ENCODE results near the gene KCNQ1.

The KCNQ1 gene

DNA sequence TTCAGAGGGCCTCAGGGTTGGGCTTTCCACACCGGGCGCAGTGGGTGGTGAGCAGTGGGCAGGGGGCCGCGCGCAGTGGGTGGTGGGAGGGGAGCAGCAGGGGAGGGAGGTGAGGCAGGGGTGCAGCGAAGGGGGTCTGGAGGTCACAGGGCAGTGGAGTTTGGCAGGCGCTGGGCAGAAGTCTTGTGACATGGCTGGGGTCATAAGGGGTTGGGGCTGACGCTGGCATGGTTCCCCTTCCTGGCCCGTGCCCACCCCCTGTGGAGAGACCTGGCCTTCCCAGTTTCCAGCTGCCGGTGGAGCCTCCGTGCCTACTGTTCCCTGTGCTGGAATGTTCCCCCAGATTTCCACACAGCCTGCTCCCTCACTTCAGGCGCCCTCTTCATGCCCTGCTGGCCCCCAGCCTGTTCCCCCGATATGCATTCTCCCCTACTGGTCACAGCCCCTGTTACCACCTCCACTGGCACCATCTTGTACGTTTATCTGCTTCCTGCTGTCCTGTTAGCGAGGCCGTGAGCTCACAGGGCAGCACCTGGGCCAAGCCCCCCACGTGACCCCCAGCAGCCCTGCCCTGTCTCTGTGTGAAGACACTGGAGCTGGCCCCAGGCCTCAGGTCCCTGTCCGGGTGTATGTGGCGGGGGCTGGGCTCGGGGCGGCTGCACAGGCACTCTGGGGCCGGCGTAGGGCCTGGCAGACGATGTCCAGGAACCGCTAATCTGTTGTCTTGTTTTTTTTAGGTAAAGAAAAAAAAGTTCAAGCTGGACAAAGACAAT lies 143.4 kb downstream of the KCNQ1 start:
- TF ChIP-seq, protein P1, sequence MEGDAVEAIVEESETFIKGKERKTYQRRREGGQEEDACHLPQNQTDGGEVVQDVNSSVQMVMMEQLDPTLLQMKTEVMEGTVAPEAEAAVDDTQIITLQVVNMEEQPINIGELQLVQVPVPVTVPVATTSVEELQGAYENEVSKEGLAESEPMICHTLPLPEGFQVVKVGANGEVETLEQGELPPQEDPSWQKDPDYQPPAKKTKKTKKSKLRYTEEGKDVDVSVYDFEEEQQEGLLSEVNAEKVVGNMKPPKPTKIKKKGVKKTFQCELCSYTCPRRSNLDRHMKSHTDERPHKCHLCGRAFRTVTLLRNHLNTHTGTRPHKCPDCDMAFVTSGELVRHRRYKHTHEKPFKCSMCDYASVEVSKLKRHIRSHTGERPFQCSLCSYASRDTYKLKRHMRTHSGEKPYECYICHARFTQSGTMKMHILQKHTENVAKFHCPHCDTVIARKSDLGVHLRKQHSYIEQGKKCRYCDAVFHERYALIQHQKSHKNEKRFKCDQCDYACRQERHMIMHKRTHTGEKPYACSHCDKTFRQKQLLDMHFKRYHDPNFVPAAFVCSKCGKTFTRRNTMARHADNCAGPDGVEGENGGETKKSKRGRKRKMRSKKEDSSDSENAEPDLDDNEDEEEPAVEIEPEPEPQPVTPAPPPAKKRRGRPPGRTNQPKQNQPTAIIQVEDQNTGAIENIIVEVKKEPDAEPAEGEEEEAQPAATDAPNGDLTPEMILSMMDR (IDR thresholded peaks at IDR 0.05; ENCODE audit: control insufficient read depth, insufficient read depth, low read depth, low read length, missing control alignments) = no peak
- DNase-seq (ENCODE audit: low read depth) = no peak
- H3K4me3 ChIP-seq (ENCODE audit: control insufficient read depth, low read depth, low read length) = no peak overlapping the region

DNA sequence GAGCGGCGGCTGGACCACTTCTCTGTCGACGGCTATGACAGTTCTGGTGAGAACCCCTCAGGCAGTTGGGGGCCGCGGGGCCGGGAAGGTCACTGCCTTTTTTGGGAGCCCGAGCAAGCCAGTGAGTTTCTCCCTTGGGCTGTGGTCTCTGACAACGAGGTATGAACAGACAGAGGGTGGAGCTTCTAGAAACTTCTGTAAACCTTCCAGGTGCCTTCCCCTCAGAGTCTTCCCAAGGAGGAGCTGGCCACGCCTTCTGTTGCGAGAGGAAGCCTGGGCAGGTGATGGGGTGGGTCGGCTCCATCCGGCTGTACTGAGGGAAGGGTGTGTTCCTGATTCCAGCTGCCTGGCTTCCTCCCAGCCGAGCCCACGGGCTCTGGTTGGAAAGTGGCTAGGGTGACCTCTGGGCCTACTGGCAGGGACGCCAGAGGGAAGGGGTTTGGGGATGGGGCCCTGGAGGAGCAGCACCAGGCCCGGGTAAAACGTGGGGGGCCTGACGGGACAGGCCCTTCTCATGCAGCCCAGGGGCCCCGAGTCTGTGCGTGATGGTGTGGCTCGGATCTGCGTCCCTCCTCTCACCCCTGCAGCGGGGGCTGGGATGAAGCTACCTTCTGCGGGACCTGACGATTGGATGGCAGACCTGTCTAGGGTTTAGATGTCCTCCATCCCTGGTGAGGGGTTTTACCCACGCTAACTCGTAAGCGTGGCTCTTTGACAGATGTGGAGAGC lies 144.2 kb downstream of the KCNQ1 start:
- no peak for DNase-seq (ENCODE audit: low read depth)
- TF ChIP-seq, protein P1 (IDR thresholded peaks at IDR 0.05; ENCODE audit: control insufficient read depth, insufficient read depth, low read depth, low read length, missing control alignments) = no peak
- H3K4me3 ChIP-seq (ENCODE audit: control insufficient read depth, low read depth, low read length) = no peak overlapping the region

DNA sequence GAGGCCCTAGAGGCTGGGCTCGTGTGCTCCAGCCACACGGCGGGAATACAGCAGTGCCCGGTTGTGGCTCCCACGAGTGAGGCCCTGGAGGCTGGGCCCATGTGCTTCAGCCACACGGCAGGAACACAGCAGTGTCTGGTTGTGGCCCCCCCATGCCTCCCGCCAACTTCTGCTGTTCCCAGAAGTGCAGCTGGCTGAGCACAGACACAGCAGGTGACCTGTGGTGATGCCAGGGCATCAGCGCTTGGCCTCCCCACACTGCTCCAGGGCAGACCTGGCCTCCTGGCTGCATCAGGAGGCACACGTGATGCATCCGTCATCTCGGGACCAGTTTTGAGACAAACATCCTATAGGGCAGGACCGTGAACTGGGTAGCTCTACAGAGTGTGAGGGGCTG lies 144.7 kb downstream of the KCNQ1 start:
- DNase-seq (ENCODE audit: low read depth) = no peak
- TF ChIP-seq, protein P1 (IDR thresholded peaks at IDR 0.05; ENCODE audit: control insufficient read depth, insufficient read depth, low read depth, low read length, missing control alignments) = no peak
- no peak overlapping the region for H3K4me3 ChIP-seq (ENCODE audit: control insufficient read depth, low read depth, low read length)

DNA sequence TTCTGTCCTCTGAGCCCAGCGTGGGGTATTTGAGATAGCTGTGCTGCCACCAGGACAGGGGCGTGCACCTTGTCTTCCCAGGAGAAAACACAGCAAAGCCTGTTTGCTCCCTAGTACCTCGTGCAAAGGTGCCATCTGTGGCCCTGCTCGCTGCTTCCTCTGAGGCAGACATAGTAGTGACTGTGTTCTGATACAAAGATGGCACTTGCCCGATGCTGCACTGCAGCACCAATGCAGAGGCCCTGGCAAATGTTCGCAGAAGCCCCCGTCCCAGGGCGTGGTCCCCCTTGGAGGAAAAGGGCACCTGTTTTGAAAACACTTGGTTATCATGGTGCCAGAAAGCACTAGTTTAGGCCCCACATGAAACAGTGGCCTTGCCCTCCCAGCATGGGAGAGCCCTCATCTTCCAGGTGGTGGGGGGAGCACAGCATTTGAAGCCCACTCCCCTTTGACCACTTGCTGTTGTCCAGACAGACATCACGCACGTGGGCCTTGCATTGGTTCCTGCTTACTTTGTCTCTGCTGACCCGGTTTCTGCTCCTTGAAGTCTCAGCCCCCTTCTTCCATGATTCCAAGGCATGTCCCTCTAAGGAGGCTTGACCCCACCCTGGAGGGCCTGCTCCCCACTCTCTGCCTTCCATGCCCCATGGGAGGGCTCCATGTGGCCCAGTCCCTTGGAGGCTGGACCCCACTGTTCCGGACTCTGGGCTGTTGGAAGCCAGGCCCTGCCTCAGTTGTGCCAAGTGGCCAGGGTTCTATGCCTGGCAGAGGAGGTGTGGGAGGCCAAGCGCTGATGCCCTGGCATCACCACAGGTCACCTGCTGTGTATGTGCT lies 145.5 kb downstream of the KCNQ1 start:
- H3K4me3 ChIP-seq (ENCODE audit: control insufficient read depth, low read depth, low read length) = no peak overlapping the region
- no peak for DNase-seq (ENCODE audit: low read depth)
- TF ChIP-seq, protein P1 (IDR thresholded peaks at IDR 0.05; ENCODE audit: control insufficient read depth, insufficient read depth, low read depth, low read length, missing control alignments) = no peak

DNA sequence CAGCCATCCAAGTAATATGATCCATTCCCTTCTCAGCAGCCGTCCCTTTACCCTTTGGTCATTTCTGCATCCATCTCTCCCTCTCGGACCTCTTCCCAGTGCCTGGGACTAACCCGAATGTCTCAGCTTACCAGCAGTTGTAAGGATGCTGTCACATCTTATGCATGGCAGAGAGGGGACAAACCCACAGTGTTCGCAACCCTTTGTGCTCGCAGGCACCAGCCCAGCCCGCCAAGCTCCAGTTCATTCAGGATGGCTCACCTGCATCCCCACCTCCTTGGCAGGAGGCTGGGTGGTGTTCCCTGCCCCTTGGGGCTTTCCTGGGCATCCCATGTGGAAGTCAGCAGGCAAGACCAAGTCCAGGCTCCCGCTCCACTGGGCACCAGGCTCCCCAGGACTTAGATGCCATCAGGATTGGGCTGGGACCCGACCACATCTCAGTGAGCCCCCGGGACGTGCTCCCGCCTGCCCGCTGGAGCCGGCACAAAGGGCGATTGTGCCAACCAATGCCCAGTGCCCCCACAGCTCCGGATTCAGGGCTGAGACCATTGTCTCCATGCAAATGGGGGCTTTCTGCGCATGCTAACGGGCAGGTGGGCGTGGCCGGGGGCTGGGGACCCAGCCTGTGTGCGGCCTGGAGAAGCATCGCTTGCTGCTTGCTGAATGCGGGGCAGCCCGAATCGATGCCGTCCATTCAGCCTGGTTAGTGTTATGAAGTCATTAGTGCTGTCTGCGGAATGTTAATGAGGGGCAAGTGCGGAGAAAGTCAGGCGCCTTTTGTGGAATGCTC lies 146.4 kb downstream of the KCNQ1 start:
- TF ChIP-seq, protein P1 (IDR thresholded peaks at IDR 0.05; ENCODE audit: control insufficient read depth, insufficient read depth, low read depth, low read length, missing control alignments) = no peak
- H3K4me3 ChIP-seq (ENCODE audit: control insufficient read depth, low read depth, low read length) = no peak overlapping the region
- DNase-seq (ENCODE audit: low read depth) = no peak

DNA sequence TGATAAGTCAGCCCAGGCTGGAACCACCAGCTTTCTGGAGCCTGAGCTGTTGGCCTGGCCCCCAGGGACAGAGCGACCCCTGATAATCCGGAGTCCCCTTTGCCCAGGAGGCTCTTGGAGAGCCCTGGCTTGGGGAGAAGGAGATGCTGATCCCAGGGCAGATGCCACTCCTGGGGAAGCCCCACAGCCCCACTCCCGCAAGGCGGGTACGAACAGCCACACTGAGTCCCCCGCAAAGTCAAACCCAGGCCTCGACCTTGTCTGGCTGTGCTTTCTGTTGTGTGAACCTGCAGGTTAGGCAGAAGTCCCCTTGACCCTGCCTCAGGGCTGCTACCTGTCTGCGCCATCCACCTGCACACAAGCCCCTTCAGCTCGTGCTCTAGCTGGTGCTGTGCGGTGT lies 147.0 kb downstream of the KCNQ1 start:
- no peak overlapping the region for H3K4me3 ChIP-seq (ENCODE audit: control insufficient read depth, low read depth, low read length)
- TF ChIP-seq, protein P1 (IDR thresholded peaks at IDR 0.05; ENCODE audit: control insufficient read depth, insufficient read depth, low read depth, low read length, missing control alignments) = no peak
- DNase-seq (ENCODE audit: low read depth) = no peak
